ENCODE measurements around the gene IFNA1.

DNA sequence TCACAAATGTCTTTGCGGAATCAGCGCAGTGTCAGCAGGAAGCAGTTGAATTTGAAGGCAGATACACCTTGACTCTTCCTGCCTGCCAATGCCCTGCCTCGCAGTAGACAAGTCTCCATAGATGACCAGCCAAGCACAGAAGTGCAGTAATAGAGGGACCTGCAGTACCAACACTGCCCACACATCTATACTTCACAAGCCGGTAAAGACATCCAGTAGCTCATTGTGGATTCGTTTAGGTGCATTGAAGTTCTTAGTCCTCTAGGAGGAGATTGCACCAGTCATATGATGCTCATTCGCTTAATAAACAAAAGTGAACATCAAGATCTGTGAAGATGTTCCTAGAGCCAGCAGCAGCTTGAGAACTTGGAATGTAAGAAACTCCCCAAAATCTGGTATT lies 48.0 kb upstream of the IFNA1 start:
- TF ChIP-seq, protein P1, sequence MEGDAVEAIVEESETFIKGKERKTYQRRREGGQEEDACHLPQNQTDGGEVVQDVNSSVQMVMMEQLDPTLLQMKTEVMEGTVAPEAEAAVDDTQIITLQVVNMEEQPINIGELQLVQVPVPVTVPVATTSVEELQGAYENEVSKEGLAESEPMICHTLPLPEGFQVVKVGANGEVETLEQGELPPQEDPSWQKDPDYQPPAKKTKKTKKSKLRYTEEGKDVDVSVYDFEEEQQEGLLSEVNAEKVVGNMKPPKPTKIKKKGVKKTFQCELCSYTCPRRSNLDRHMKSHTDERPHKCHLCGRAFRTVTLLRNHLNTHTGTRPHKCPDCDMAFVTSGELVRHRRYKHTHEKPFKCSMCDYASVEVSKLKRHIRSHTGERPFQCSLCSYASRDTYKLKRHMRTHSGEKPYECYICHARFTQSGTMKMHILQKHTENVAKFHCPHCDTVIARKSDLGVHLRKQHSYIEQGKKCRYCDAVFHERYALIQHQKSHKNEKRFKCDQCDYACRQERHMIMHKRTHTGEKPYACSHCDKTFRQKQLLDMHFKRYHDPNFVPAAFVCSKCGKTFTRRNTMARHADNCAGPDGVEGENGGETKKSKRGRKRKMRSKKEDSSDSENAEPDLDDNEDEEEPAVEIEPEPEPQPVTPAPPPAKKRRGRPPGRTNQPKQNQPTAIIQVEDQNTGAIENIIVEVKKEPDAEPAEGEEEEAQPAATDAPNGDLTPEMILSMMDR (IDR thresholded peaks at IDR 0.05): peak in 4 of 5 experiments; percentile 14 to 39 (median 30)
- no peak for TF ChIP-seq EP300 (IDR thresholded peaks at IDR 0.05; ENCODE audit: low read depth)

Data from transverse colon (tissue), 3 donors.